WTC11 (cell line): ENCODE data around the gene MAN2B1. TPM values are rescaled to one million over a fixed set of nuclear protein-coding genes. Genes with fewer than 3 reads are reported as not detected.

Experiments used
- ATAC-seq: fragments of 200-7000 bp; cut with Tn5 transposase; 2 replicates; pipeline ENCODE4 v1.10.0; 2021; ENCODE audit warnings: mild to moderate bottlenecking, moderate library complexity
- CTCF ChIA-PET: fragments of 300-600 bp; sonication (Branson Sonifier 250); formaldehyde crosslinking; loops from one replicate; lab custom pipeline; 2021; ENCODE audit warnings: antibody characterized with exemption; lab: Charles Lee
- POLR2A ChIA-PET: fragments of 350-600 bp; sonication (Branson Sonifier 250); formaldehyde crosslinking; loops from one replicate; lab custom pipeline; 2021; ENCODE audit warnings: antibody characterized with exemption; lab: Charles Lee
- DNase-seq: peaks from one replicate; pipeline ENCODE4 v3.0.0; 2021; ENCODE audit warnings: low spot score
- H3K27ac Mint-ChIP-seq: 2 replicates; pipeline ENCODE4 v1.8.0; 2021; ENCODE audit warnings: mixed read lengths
- H3K27me3 Mint-ChIP-seq: 2 replicates; pipeline ENCODE4 v1.8.0; 2021; ENCODE audit warnings: low read depth, mild to moderate bottlenecking, moderate library complexity, mixed read lengths
- H3K36me3 Mint-ChIP-seq: 2 replicates; pipeline ENCODE4 v1.8.0; 2021; ENCODE audit warnings: mixed read lengths
- H3K4me1 Mint-ChIP-seq: 2 replicates; pipeline ENCODE4 v1.8.0; 2022; ENCODE audit warnings: mixed read lengths
- H3K4me3 Mint-ChIP-seq: 2 replicates; pipeline ENCODE4 v1.8.0; 2021; ENCODE audit warnings: mild to moderate bottlenecking, moderate library complexity, mixed read lengths
- H3K9me3 Mint-ChIP-seq: 2 replicates; pipeline ENCODE4 v1.8.0; 2021; ENCODE audit warnings: mixed read lengths
- ETV6 ChIP-seq: sonication (generic); formaldehyde crosslinking; IDR thresholded peaks from 2 replicates; pipeline ENCODE4 v1.8.1; 2022; ENCODE audit warnings: mild to moderate bottlenecking, missing genetic modification reagents
- ZNF232 ChIP-seq: sonication (generic); formaldehyde crosslinking; IDR thresholded peaks from 2 replicates; pipeline ENCODE4 v1.8.0; 2022; ENCODE audit warnings: mild to moderate bottlenecking, missing genetic modification reagents
- ZNF671 ChIP-seq: fragments of 250-450 bp; sonication (Bioruptor Pico); IDR thresholded peaks from 2 replicates; pipeline ENCODE4 v1.8.0; 2021; ENCODE audit warnings: mild to moderate bottlenecking
- total RNA-seq: library from RNA; stranded (reverse); gene quantifications from 3 replicates; pipeline ENCODE4 v1.2.3, GENCODE V29; 2021
- TF ChIP-seq, protein P1 (sequence below): sonication (generic); formaldehyde crosslinking; IDR thresholded peaks from 2 replicates; pipeline ENCODE4 v1.8.1; 2022; ENCODE audit warnings: mild to moderate bottlenecking, missing genetic modification reagents, moderate library complexity, borderline replicate concordance
- TF ChIP-seq, protein P2 (sequence below): sonication (generic); formaldehyde crosslinking; IDR thresholded peaks from 2 replicates; pipeline ENCODE4 v1.8.1; 2023; ENCODE audit warnings: mild to moderate bottlenecking, missing genetic modification reagents, borderline replicate concordance

MAN2B1 gene
- total RNA-seq, 1 experiment from 2014 or later: 73.4 TPM

DNA sequence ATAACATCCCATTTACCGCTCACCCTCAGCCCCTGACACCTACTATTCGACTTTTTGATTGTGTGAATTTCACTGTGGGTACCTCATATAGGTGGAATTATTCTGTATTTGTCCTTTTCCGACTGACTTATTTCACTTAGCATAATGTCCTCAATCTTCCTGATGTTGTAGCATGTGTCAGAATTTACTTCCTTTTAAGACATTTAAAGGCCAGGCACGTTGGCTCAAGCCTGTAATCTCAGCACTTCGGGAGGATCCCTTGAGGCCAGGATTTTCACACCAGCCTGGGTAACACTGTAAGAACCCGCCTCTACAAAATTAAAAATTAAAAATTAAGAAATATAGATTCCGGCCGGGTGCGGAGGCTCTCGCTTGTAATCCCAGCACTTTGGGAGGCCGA is 68.9 kb downstream of the MAN2B1 start (continued):
- TF ChIP-seq ZNF232 (CRISPR knock-in tag): no peak

DNA sequence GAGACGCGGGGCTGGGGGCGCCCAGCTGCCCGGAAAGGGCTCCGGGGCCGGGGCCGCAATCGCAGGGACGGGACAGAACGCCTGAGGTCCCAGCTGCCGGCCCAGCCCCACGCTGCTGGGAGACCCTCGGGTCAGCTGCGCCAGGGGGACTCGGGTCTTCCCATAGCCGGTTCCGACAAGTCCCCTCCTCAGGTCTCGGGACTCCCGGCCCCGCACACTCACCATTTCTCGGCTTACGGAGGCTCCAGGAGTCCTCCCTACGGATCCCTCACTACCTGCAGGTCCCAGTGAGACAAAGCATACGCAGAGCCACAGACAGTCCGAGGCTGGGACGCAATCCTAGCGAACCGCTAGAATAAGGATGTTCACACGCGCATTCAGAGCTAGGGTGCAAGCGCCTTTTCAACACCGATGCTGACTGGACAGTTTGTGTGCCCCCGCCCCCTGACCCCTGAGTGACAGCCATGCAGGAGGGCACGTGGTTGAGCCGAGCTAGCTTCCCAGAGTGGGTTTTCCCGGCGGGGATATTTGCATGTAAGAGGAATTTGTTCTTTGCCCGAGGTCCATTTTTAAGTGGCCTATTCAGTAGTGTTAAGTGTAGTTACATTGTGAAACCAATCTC is 69.5 kb downstream of the MAN2B1 start:
- Mint-ChIP-seq H3K9me3 (no peaks in the 10 kb centered on the region), H3K27ac (peak overlapping the region; percentile 54; the same call in 1 of the 2 replicates), H3K27me3 (no peaks in the 10 kb centered on the region; the same call in 1 of the 2 replicates), H3K4me1 (peaks cover 4% of the 10 kb centered on the region; the same call in 1 of the 2 replicates), H3K36me3 (peaks cover 6% of the 10 kb centered on the region; the same call in 1 of the 2 replicates), H3K4me3 (peak overlapping the region; percentile 44)
- ChIA-PET CTCF (interaction anchor here (1.2 to 1.7 kb wide), 2 partner anchors 14 to 42 kb away, joined by 4 read pairs; partner anchors contain the start of genes ZNF490 and ZNF791), POLR2A (interaction anchor here (0.6 to 1.0 kb wide), 3 partner anchors 13 to 285 kb away, joined by 4 to 13 read pairs (median 4); partner anchors contain the start of genes ZNF490 and ZNF791)
- TF ChIP-seq, protein P1, sequence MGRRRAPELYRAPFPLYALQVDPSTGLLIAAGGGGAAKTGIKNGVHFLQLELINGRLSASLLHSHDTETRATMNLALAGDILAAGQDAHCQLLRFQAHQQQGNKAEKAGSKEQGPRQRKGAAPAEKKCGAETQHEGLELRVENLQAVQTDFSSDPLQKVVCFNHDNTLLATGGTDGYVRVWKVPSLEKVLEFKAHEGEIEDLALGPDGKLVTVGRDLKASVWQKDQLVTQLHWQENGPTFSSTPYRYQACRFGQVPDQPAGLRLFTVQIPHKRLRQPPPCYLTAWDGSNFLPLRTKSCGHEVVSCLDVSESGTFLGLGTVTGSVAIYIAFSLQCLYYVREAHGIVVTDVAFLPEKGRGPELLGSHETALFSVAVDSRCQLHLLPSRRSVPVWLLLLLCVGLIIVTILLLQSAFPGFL (CRISPR knock-in tag): no peak
- TF ChIP-seq ETV6 (CRISPR knock-in tag) (no peak), ZNF671 (CRISPR knock-in tag) (no peak)
- TF ChIP-seq, protein P2, sequence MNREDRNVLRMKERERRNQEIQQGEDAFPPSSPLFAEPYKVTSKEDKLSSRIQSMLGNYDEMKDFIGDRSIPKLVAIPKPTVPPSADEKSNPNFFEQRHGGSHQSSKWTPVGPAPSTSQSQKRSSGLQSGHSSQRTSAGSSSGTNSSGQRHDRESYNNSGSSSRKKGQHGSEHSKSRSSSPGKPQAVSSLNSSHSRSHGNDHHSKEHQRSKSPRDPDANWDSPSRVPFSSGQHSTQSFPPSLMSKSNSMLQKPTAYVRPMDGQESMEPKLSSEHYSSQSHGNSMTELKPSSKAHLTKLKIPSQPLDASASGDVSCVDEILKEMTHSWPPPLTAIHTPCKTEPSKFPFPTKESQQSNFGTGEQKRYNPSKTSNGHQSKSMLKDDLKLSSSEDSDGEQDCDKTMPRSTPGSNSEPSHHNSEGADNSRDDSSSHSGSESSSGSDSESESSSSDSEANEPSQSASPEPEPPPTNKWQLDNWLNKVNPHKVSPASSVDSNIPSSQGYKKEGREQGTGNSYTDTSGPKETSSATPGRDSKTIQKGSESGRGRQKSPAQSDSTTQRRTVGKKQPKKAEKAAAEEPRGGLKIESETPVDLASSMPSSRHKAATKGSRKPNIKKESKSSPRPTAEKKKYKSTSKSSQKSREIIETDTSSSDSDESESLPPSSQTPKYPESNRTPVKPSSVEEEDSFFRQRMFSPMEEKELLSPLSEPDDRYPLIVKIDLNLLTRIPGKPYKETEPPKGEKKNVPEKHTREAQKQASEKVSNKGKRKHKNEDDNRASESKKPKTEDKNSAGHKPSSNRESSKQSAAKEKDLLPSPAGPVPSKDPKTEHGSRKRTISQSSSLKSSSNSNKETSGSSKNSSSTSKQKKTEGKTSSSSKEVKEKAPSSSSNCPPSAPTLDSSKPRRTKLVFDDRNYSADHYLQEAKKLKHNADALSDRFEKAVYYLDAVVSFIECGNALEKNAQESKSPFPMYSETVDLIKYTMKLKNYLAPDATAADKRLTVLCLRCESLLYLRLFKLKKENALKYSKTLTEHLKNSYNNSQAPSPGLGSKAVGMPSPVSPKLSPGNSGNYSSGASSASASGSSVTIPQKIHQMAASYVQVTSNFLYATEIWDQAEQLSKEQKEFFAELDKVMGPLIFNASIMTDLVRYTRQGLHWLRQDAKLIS (CRISPR knock-in tag): no peak
- DNase-seq (peak; percentile 44), ATAC-seq (peak; percentile 41)

Other genes with a start within 250 kb of the MAN2B1 start
- 7.0 to 8.0 TPM (median 7.1 TPM) in 3 replicates for gene ZNF443, start 225.7 kb downstream of the MAN2B1 start, total RNA-seq
- 3.0 to 3.8 TPM (median 3.4 TPM) in 3 replicates for gene ZNF709, start 181.9 kb downstream of the MAN2B1 start, total RNA-seq
- 8.9 to 11.1 TPM (median 10.7 TPM) in 3 replicates for gene ZNF564, start 115.3 kb downstream of the MAN2B1 start, total RNA-seq
- gene ZNF490, start 55.9 kb downstream of the MAN2B1 start, total RNA-seq: 7.3 to 7.7 TPM (median 7.6 TPM) in 3 replicates
- gene ZNF791, start 55.8 kb downstream of the MAN2B1 start, total RNA-seq: 21.4 to 25.9 TPM (median 23.9 TPM) in 3 replicates
- 21.8 to 26.3 TPM (median 23.7 TPM) in 3 replicates for gene WDR83, start 65 bp upstream of the MAN2B1 start, total RNA-seq
- 93.3 to 115 TPM (median 104 TPM) in 3 replicates for gene DHPS, start 15.1 kb upstream of the MAN2B1 start, total RNA-seq
- not detected in 3 replicates for gene GNG14, start 21.3 kb upstream of the MAN2B1 start, total RNA-seq
- 13.7 to 16.0 TPM (median 15.2 TPM) in 3 replicates for gene FBXW9, start 29.9 kb upstream of the MAN2B1 start, total RNA-seq
- gene TNPO2, start 57.2 kb upstream of the MAN2B1 start, total RNA-seq: 90.9 to 105 TPM (median 94.4 TPM) in 3 replicates
- 165 to 172 TPM (median 167 TPM) in 3 replicates for gene TRIR, start 67.9 kb upstream of the MAN2B1 start, total RNA-seq
- 104 to 110 TPM (median 104 TPM) in 3 replicates for gene GET3, start 70.8 kb upstream of the MAN2B1 start, total RNA-seq
- gene BEST2, start 85.0 kb upstream of the MAN2B1 start, total RNA-seq: 3.3 to 4.7 TPM (median 4.1 TPM) in 3 replicates
- gene HOOK2, start 108.8 kb upstream of the MAN2B1 start, total RNA-seq: 70.0 to 83.3 TPM (median 81.4 TPM) in 3 replicates
- 6.6 to 11.5 TPM (median 10.2 TPM) in 3 replicates for gene JUNB, start 124.7 kb upstream of the MAN2B1 start, total RNA-seq
- 378 to 447 TPM (median 447 TPM) in 3 replicates for gene PRDX2, start 135.1 kb upstream of the MAN2B1 start, total RNA-seq
- 30.1 to 50.2 TPM (median 47.0 TPM) in 3 replicates for gene THSD8, start 135.3 kb upstream of the MAN2B1 start, total RNA-seq
- 71.3 to 78.2 TPM (median 72.9 TPM) in 3 replicates for gene RNASEH2A, start 139.8 kb upstream of the MAN2B1 start, total RNA-seq
- 2.4 to 3.8 TPM (median 3.1 TPM) in 3 replicates for gene RTBDN, start 167.8 kb upstream of the MAN2B1 start, total RNA-seq
- 24.3 to 28.4 TPM (median 27.3 TPM) in 3 replicates for gene MAST1, start 171.8 kb upstream of the MAN2B1 start, total RNA-seq
- gene DNASE2, start 214.7 kb upstream of the MAN2B1 start, total RNA-seq: 31.7 to 35.7 TPM (median 33.4 TPM) in 3 replicates
- 0.32 to 0.89 TPM (median 0.72 TPM) in 3 replicates for gene KLF1, start 220.5 kb upstream of the MAN2B1 start, total RNA-seq
- 58.6 to 69.0 TPM (median 59.8 TPM) in 3 replicates for gene GCDH, start 224.4 kb upstream of the MAN2B1 start, total RNA-seq